ENCODE data around the gene BCL7A. TPM values are rescaled to one million over a fixed set of nuclear protein-coding genes. Genes with fewer than 3 reads are reported as not detected.
"Not testable (repeated sequence)": the region's sequence is repeated elsewhere in the genome, so short reads cannot be mapped to it uniquely, and the experiment has no call there.

The BCL7A gene
- total RNA-seq, 2 donors from 2014 or later: 9.6 to 12.9 TPM

DNA sequence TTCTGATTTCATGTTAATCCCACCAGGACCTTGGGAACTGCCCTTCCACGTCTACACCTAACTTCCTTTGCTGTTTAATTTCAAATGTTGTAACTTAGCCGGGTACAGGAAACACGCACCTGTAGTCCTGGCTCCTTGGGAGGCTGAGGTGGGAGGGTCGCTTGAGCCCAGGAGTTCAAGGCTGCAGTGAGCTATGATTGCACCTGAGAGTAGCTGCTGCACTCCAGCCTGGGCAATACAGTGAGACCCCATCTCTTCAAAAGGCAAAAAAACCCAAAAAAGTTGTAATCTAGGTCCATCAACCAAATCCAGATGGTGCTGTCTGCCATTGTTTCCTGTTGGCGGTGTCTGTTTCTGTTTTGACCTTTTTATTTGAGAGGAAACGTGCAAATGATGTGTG lies 14.5 kb downstream of the BCL7A start:
- DNase-seq (ENCODE audit: low spot score): no peak
- ATAC-seq (ENCODE audit: insufficient number of reproducible peaks, low FRiP score, low read depth): no peak
- no peaks in the 10 kb centered on the region for H3K9me3 ChIP-seq
- H3K27me3 ChIP-seq (replicated peaks; ENCODE audit: insufficient read depth): no peaks in the 10 kb centered on the region
- TF ChIP-seq, protein P1, sequence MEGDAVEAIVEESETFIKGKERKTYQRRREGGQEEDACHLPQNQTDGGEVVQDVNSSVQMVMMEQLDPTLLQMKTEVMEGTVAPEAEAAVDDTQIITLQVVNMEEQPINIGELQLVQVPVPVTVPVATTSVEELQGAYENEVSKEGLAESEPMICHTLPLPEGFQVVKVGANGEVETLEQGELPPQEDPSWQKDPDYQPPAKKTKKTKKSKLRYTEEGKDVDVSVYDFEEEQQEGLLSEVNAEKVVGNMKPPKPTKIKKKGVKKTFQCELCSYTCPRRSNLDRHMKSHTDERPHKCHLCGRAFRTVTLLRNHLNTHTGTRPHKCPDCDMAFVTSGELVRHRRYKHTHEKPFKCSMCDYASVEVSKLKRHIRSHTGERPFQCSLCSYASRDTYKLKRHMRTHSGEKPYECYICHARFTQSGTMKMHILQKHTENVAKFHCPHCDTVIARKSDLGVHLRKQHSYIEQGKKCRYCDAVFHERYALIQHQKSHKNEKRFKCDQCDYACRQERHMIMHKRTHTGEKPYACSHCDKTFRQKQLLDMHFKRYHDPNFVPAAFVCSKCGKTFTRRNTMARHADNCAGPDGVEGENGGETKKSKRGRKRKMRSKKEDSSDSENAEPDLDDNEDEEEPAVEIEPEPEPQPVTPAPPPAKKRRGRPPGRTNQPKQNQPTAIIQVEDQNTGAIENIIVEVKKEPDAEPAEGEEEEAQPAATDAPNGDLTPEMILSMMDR (IDR thresholded peaks at IDR 0.05): no peak
- no peak overlapping the region for H3K4me3 ChIP-seq
- no peak overlapping the region for H3K27ac ChIP-seq
- H3K36me3 ChIP-seq: peaks cover 21% of the 10 kb centered on the region
- peaks cover 11 to 18% of the 10 kb centered on the region in 2 donors for H3K4me1 ChIP-seq (ENCODE audit: control insufficient read depth in 1 of 2, low read depth in 2 of 2)

DNA sequence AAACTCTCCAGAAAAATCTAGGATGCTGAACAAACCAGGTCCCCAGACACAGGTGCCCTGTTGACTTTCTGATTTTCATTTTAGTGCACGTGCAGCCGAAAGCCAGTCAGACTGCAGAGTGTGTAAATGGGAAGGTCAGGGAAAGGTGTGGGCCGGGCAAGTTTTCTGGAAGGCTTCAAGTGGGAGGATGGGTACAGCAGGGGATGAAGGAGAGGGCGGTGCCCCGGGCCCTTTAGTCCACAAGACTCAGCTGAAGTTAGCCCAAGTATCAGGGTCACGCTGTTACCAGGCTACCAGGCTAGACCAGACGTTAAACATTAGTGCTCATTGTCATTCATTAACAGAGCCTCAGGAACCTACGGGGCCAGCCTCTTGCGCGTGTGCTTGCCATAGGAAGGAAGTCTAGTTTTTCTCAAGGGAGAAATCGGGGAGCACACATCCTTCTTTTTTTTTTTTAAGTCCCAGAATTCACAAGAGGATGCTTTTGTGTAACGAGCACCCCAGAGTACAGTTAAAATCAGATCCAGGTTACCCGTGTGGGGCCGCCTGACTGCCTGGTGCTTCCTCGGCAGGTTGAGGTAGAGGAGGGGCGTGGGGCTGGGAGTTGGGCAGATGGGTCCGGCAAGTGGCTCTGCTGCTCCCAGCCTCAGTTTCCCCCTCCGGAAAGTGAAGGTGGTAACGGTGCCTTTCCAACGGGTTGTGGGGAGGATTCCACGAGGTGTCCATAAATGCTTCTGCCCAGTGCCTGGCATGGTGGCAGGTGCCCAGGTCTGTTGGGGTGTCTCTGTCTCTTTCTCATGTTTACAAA lies 19.1 kb downstream of the BCL7A start:
- Histone ChIP-seq H3K36me3 (peaks cover 28% of the 10 kb centered on the region), H3K27me3 (replicated peaks; ENCODE audit: insufficient read depth) (no peaks in the 10 kb centered on the region), H3K27ac (no peak overlapping the region), H3K4me1 (ENCODE audit: control insufficient read depth in 1 of 2, low read depth in 2 of 2) (peaks cover 0 to 2% of the 10 kb centered on the region in 2 donors), H3K9me3 (no peaks in the 10 kb centered on the region), H3K4me3 (no peak overlapping the region)
- TF ChIP-seq, protein P1 (IDR thresholded peaks at IDR 0.05): no peak
- ATAC-seq (ENCODE audit: insufficient number of reproducible peaks, low FRiP score, low read depth) (no peak), DNase-seq (ENCODE audit: low spot score) (no peak)

DNA sequence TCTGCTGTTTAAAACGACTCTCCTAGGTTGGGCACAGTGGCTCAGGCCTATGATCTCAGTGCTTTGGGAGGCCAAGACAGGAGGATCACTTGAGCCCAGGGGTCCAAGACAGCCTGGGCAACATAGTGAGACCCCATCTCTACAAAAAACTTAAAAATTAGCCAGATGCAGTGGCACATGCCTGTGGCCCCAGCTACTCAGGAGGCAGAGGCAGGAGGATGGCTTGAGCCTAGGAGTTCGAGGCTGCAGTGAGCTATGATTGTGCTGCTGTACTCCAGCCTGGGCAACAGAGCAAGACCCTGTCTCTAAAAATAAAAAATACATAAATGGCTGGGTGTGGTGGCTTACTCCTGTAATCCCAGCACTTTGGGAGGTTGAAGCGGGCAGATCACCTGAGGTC lies 19.8 kb downstream of the BCL7A start:
- DNase-seq (ENCODE audit: low spot score); H3K9me3 ChIP-seq; H3K27me3 ChIP-seq (replicated peaks; ENCODE audit: insufficient read depth); H3K4me1 ChIP-seq (ENCODE audit: control insufficient read depth in 1 of 2, low read depth in 2 of 2); ATAC-seq (ENCODE audit: insufficient number of reproducible peaks, low FRiP score, low read depth); H3K27ac ChIP-seq; H3K4me3 ChIP-seq: not testable (repeated sequence)
- H3K36me3 ChIP-seq: peaks cover 25% of the 10 kb centered on the region

DNA sequence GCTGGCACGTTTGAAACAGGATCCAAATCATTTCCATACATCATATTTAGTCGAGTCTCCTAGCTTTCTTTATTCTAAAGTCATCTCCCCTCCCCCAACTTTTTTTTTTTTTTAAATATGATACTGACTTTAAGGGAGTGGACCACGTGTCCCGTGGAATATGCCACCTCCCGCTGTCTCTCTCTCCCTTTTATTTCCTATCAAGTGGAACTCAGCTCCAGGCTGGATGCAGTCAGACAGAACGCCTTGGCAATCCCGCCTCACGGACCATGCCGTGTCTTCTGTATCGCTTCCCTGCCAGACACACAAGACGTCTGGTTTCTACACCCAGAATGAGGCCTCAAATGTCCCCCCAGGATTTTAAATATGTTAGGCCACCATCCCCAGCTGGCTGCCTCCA lies 21.2 kb downstream of the BCL7A start:
- DNase-seq (ENCODE audit: low spot score) (no peak), ATAC-seq (ENCODE audit: insufficient number of reproducible peaks, low FRiP score, low read depth) (no peak)
- H3K27ac ChIP-seq: no peak overlapping the region
- H3K4me1 ChIP-seq (ENCODE audit: control insufficient read depth in 1 of 2, low read depth in 2 of 2): no peaks in the 10 kb centered on the region
- H3K36me3 ChIP-seq: peaks cover 21% of the 10 kb centered on the region
- H3K27me3 ChIP-seq (replicated peaks; ENCODE audit: insufficient read depth): no peaks in the 10 kb centered on the region
- TF ChIP-seq, protein P1 (IDR thresholded peaks at IDR 0.05): no peak
- H3K9me3 ChIP-seq: no peaks in the 10 kb centered on the region
- H3K4me3 ChIP-seq: no peak overlapping the region

DNA sequence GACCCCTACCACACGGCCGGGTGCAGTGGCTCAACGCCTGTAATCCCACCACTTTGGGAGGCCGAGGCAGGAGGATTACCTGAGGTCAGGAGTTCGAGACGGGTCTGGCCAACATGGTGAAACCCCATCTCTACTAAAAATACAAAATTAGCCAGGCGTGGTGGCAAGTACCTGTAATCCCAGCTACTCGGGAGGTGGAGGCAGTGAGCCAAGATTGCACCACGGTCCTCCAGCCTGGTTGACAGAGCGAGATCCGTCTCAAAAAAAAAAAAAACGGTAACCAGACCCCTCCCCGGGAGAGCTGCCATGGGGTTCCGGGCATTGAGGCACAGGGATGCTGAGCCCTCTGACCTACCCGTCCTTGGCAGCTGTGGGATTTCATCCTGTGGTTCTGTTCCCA lies 21.8 kb downstream of the BCL7A start:
- H3K36me3 ChIP-seq: peaks cover 21% of the 10 kb centered on the region

More for the DNA sequence above, 21.8 kb downstream of the BCL7A start:
- TF ChIP-seq, protein P1 (IDR thresholded peaks at IDR 0.05): no peak
- Histone ChIP-seq H3K27me3 (replicated peaks; ENCODE audit: insufficient read depth) (no peaks in the 10 kb centered on the region), H3K4me1 (ENCODE audit: control insufficient read depth in 1 of 2, low read depth in 2 of 2) (no peaks in the 10 kb centered on the region), H3K27ac (no peak overlapping the region), H3K4me3 (no peak overlapping the region), H3K9me3 (no peaks in the 10 kb centered on the region)
- DNase-seq (ENCODE audit: low spot score) (no peak), ATAC-seq (ENCODE audit: insufficient number of reproducible peaks, low FRiP score, low read depth) (no peak)
